GM12801 (cell line): ENCODE results near the gene PLAGL2.

Source experiments
- TF ChIP-seq, protein P1 (sequence below): IDR thresholded peaks from one replicate; pipeline ENCODE4 v1.5.1; 2011; ENCODE audit warnings: control low read depth; ENCODE audit not compliant: insufficient read length; ENCODE audit errors: extremely low read depth

Gene PLAGL2

GRCh38 chr20:32153156-32153665 is 54.3 kb downstream of the PLAGL2 start:
- TF ChIP-seq, protein P1, sequence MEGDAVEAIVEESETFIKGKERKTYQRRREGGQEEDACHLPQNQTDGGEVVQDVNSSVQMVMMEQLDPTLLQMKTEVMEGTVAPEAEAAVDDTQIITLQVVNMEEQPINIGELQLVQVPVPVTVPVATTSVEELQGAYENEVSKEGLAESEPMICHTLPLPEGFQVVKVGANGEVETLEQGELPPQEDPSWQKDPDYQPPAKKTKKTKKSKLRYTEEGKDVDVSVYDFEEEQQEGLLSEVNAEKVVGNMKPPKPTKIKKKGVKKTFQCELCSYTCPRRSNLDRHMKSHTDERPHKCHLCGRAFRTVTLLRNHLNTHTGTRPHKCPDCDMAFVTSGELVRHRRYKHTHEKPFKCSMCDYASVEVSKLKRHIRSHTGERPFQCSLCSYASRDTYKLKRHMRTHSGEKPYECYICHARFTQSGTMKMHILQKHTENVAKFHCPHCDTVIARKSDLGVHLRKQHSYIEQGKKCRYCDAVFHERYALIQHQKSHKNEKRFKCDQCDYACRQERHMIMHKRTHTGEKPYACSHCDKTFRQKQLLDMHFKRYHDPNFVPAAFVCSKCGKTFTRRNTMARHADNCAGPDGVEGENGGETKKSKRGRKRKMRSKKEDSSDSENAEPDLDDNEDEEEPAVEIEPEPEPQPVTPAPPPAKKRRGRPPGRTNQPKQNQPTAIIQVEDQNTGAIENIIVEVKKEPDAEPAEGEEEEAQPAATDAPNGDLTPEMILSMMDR = no peak

DNA sequence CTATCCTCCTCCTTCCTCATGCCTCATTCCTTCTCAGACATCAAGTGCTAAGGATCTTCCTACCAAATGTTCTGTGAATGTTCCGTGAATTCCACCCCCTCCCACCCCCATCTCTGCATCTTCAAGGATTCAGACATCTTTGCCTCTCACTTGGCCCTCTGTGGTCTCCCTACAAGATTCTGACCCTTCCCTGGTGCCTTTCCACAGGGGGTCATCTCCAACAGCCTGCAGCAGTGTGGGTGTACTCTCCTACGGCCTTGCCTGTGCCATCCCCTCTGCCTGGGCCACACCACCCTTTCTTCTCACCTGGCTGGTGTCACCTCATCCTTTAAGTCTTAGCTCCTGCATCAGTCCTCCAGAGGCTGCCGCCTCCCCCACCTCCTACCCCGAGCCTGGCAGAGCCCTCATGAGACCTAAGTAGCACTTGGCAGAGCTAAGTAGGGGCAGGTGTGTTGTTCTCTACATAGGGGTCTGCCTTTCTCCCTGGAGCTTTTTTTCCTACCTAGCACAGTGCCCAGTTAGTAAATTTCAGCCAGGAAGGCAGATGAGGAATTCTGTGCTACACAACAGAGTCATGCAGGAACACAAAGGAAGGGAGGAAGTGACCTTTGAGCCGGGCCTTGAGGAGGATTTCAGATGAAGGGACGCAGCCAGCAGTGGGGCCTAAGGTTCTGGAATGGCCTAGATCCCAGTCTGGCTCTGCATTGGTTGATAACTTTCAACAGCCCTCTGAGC is 55.0 kb downstream of the PLAGL2 start:
- TF ChIP-seq, protein P1 = no peak

GRCh38 chr20:32150291-32150848 is 57.2 kb downstream of the PLAGL2 start:
- TF ChIP-seq, protein P1 = no peak

DNA sequence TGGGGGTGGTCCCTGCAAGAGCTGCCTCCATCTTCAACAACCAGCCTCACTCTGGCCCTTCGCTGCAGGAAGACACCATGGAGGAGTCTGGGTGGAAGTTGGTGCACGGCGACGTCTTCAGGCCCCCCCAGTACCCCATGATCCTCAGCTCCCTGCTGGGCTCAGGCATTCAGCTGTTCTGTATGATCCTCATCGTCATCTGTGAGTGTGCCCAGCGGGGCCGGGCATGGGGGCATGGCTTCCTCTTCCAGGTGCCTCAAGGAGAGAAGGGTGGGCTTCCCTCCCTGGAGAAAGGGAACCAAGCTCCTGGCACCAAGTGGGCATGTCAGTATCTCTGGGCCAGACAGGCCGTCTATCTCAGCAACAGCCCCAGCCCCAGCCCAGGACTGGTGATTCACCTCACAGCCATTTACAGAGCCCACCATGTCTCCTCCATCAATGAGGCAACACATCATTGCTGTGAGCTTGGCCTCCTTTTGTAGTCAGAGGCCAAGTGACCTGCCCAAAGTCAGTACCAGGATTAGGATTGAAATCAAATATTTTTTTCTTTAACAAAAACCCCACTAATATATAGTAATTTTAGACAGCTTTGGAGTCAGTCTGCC is 57.9 kb downstream of the PLAGL2 start:
- TF ChIP-seq, protein P1 = no peak

- TF ChIP-seq, protein P1 = no peak
Measured at GRCh38 chr20:32144898-32145662, 62.5 kb downstream of the PLAGL2 start.

GRCh38 chr20:32142991-32143390 is 64.6 kb downstream of the PLAGL2 start:
- TF ChIP-seq, protein P1 = no peak
